Measurements from ENCODE around the gene EIPR1. TPM values are rescaled to one million over a fixed set of nuclear protein-coding genes. Genes with fewer than 3 reads are reported as not detected.

Gene EIPR1
- total RNA-seq, 1 donor from 2014 or later = 52.9 TPM

DNA sequence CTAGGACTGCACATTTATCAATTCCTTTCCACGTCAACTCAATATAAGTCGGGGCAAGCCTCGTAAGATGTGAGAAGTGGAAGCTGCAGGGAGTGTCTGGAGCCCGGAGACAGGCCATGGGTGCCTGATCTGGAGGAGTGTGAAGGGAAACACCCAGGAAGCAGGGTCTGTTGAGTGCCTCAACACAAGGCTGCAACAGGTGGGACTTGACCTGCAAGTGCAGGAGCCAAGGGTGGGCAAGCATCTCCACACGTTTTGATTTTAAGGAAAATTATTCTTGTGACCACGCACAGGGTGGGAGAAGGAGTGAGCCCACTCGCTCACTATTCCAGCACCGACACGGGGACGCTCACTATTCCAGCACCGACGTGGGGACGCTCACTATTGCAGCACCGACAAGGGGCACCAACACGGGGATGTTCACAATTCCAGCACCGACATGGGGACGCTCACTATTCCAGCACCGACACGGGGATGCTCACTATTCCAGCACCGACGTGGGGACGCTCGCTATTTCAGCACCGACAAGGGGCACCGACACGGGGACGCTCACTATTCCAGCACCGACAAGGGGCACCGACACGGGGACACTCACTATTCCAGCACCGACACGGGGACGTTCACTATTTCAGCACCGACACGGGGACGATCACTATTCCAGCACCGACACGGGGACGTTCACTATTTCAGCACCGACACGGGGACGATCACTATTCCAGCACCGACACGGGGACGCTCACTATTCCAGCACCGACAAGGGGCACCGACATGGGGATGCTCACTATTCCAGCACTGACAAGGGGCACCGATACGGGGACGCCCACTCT is 197.3 kb downstream of the EIPR1 start:
- DNase-seq (ENCODE audit: low read depth) = no peak

DNA sequence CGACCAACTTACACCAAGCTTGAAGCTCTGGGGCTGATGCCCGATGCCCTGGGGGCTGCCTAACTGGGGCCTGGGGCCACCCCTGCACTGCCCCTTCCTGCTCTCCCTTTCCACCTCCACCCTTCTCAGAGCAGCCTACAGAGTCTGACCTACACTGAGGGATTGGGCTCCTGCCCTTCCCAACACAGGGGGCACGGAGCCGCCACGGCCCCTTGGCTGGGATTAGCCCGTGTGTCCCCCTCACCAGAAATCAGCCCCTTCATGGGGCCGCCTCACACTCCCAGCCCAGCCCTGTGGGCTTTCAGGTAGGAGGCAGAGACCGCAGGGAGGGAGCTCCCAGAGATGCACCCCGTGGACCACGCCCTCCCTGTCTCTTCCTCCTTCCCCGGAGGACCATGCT is 198.0 kb downstream of the EIPR1 start:
- no peak for DNase-seq (ENCODE audit: low read depth)

DNA sequence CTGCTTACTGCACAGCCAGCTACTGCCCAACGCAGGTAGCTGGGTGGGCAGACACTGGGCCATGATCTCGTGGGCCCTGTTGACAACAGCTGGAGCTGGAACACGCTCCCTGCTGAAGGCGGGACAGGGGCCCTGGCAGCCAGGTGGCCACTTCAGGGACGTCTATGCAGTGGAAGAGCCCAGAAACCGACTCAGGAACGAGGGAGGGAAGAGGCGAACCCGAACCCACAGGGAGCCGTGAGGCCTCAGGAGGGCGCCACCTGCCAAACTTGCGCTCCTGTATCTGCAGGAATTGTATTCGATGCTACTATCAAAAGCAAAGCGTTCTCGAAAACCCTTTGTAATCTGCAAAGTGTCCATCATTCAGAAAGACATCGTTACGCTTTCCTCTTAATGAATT is 198.4 kb downstream of the EIPR1 start:
- DNase-seq (ENCODE audit: low read depth) = no peak

GRCh38 chr2:3178578-3179031 is 199.0 kb downstream of the EIPR1 start:
- DNase-seq (ENCODE audit: low read depth) = no peak

GRCh38 chr2:3177891-3178577 is 199.6 kb downstream of the EIPR1 start:
- DNase-seq (ENCODE audit: low read depth) = no peak

DNA sequence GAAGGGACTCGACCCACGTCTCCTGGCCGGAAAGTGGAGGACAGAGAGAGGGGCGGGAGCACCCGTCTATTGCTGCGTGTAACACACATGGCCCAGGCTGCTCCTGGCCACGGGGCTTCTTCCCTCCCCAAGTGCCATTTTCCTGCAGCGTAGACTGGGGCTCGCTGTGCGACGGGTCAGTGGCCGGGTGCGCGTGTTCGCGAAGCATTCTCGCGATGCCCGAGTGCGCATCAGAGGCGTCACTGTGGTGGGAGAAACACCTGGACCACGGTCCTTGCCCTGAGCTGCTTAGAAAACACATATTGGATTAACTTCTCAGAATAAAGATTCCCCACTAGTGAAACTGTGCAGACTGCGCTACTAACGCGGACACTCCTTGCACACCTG is 200.8 kb downstream of the EIPR1 start:
- DNase-seq (ENCODE audit: low read depth) = no peak

GRCh38 chr2:3176071-3176868 is 201.3 kb downstream of the EIPR1 start:
- no peak for DNase-seq (ENCODE audit: low read depth)

- DNase-seq (ENCODE audit: low read depth) = no peak
These were observed 202.1 kb downstream of the EIPR1 start for GRCh38 chr2:3175568-3175955.

GRCh38 chr2:3174626-3175567 is 202.7 kb downstream of the EIPR1 start:
- DNase-seq (ENCODE audit: low read depth) = no peak

DNA sequence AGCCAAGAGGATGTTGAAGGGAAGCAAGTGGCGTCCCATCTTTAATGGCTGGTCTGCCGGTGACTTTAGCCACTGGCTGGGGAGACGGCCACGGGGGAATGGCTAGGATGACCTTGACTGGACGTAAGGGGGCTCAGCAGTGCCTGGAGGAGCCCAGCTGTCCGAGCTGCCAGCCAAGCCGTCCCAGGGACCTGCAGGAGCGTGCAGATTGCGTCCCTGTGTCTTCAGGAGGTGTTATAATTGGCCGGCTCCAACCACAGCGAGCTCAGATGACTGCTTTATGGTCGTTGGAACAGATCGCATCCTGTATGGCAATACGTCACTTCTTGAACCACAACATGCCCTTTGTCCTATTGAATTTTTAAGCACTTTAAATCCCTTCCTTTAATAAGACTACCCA is 204.6 kb downstream of the EIPR1 start:
- no peak for DNase-seq (ENCODE audit: low read depth)

- no peak for DNase-seq (ENCODE audit: low read depth)
These were observed 205.2 kb downstream of the EIPR1 start for GRCh38 chr2:3172265-3172935.

- DNase-seq (ENCODE audit: low read depth) = no peak
These were observed 205.9 kb downstream of the EIPR1 start for GRCh38 chr2:3171564-3172264.

DNA sequence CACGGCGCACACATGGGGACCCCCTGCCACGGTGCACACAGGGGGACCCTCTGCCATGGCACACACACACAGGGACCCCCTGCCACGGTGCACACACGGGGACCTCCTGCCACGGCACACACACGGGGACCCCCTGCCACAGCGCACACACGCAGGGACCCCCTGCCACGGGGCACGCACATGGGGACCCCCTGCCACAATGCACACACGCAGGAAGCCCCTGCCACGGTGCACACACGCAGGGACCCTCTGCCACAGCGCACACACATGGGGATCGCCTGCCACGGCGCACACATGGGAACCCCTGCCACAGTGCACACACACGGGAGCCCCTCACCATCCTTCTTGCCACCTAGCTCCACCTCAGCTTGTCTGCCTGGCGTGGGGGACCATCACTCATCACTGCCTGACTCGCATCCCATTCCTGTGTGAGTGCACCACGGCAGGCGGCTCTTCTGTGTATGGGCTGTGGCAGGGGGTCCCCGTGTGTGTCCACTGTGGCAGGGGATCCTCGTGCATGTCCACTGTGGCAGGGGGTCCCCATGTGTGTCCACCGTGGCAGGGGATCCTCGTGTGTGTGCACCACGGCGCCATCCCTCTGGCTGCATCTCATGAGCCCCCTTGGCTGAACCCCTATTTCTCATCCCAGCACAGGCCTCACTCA is 206.7 kb downstream of the EIPR1 start:
- no peak for DNase-seq (ENCODE audit: low read depth)

DNA sequence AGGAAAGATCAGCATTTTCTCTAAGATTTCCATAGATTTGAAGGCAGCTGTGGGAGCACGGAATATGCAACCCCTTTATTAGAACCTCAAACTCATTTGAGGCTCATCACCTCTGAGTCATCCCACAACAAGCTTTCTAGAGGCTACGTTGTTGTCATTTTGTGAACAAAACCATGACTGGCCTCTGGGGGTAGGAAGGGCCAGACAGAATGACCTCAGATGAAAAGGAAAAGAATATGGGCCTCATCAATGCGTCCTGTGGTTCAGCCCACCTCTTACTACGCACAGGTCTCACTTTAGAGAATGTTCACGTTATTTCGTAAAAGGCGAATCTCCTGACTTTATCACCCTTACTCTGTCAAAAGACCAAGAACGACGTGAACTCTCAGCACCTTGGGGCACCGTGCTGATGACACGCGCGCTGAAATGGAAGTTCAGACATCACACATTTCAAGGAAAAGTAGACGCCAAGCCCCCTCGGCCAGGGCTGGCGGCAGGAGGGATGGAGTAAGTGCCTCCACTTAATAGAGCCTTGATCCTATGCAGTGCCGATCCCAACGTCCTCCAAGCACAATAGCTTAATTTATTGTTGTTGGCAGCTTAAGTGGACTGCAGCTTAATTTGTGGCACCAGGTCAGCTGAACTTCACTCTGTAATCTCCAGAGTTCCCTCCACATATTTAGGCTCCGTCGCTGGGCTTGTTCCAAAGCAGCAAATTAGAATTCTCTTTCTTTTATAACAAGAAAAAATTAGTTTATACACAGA is 208.3 kb downstream of the EIPR1 start:
- DNase-seq (ENCODE audit: low read depth) = peak; percentile 65

- peak; percentile 39 for DNase-seq (ENCODE audit: low read depth)
These were observed 209.3 kb downstream of the EIPR1 start for GRCh38 chr2:3168230-3168891.

GRCh38 chr2:3163401-3163800 is 214.2 kb downstream of the EIPR1 start:
- no peak for DNase-seq (ENCODE audit: low read depth)

- no peak for DNase-seq (ENCODE audit: low read depth)
These were observed 215.1 kb downstream of the EIPR1 start for GRCh38 chr2:3162442-3163077.

Data from myocyte (in vitro differentiated cells).